Measurements from ENCODE around the gene SETBP1.

SETBP1 gene

GRCh38 chr18:44679056-44679913 lies 1.4 kb upstream of the SETBP1 start:
- DNase-seq (ENCODE audit: low read depth) = peak; percentile 32

- DNase-seq (ENCODE audit: low read depth) = no peak
Observed at GRCh38 chr18:44679914-44680272, 795 bp upstream of the SETBP1 start.

- no peak for DNase-seq (ENCODE audit: low read depth)
Observed at GRCh38 chr18:44681076-44681970, 635 bp downstream of the SETBP1 start.

- DNase-seq (ENCODE audit: low read depth) = no peak
Observed at GRCh38 chr18:44682201-44682870, 1.6 kb downstream of the SETBP1 start.

GRCh38 chr18:44682871-44683221 lies 2.2 kb downstream of the SETBP1 start:
- no peak for DNase-seq (ENCODE audit: low read depth)

GRCh38 chr18:44683556-44683955 lies 2.9 kb downstream of the SETBP1 start:
- DNase-seq (ENCODE audit: low read depth) = no peak

- no peak for DNase-seq (ENCODE audit: low read depth)
Observed at GRCh38 chr18:44685296-44685695, 4.6 kb downstream of the SETBP1 start.

GRCh38 chr18:44686156-44686555 lies 5.5 kb downstream of the SETBP1 start:
- DNase-seq (ENCODE audit: low read depth) = no peak

- no peak for DNase-seq (ENCODE audit: low read depth)
Observed at GRCh38 chr18:44687421-44687820, 6.7 kb downstream of the SETBP1 start.

GRCh38 chr18:44689736-44690135 lies 9.0 kb downstream of the SETBP1 start:
- no peak for DNase-seq (ENCODE audit: low read depth)

GRCh38 chr18:44691148-44691925 lies 10.6 kb downstream of the SETBP1 start:
- no peak for DNase-seq (ENCODE audit: low read depth)

GRCh38 chr18:44693030-44693784 lies 12.5 kb downstream of the SETBP1 start:
- no peak for DNase-seq (ENCODE audit: low read depth)

- DNase-seq (ENCODE audit: low read depth) = no peak
Observed at GRCh38 chr18:44695503-44695902, 14.8 kb downstream of the SETBP1 start.

- no peak for DNase-seq (ENCODE audit: low read depth)
Observed at GRCh38 chr18:44696892-44697291, 16.2 kb downstream of the SETBP1 start.

- no peak for DNase-seq (ENCODE audit: low read depth)
Observed at GRCh38 chr18:44697315-44697714, 16.6 kb downstream of the SETBP1 start.

- DNase-seq (ENCODE audit: low read depth) = no peak
Observed at GRCh38 chr18:44698518-44698917, 17.8 kb downstream of the SETBP1 start.

- DNase-seq (ENCODE audit: low read depth) = no peak
Observed at GRCh38 chr18:44699572-44700261, 19.0 kb downstream of the SETBP1 start.

GRCh38 chr18:44700652-44701051 lies 20.0 kb downstream of the SETBP1 start:
- no peak for DNase-seq (ENCODE audit: low read depth)

GRCh38 chr18:44701227-44701626 lies 20.5 kb downstream of the SETBP1 start:
- DNase-seq (ENCODE audit: low read depth) = no peak

GRCh38 chr18:44702594-44702993 lies 21.9 kb downstream of the SETBP1 start:
- DNase-seq (ENCODE audit: low read depth) = no peak
